Measurements from ENCODE around the gene WDR11.

Gene WDR11, protein sequence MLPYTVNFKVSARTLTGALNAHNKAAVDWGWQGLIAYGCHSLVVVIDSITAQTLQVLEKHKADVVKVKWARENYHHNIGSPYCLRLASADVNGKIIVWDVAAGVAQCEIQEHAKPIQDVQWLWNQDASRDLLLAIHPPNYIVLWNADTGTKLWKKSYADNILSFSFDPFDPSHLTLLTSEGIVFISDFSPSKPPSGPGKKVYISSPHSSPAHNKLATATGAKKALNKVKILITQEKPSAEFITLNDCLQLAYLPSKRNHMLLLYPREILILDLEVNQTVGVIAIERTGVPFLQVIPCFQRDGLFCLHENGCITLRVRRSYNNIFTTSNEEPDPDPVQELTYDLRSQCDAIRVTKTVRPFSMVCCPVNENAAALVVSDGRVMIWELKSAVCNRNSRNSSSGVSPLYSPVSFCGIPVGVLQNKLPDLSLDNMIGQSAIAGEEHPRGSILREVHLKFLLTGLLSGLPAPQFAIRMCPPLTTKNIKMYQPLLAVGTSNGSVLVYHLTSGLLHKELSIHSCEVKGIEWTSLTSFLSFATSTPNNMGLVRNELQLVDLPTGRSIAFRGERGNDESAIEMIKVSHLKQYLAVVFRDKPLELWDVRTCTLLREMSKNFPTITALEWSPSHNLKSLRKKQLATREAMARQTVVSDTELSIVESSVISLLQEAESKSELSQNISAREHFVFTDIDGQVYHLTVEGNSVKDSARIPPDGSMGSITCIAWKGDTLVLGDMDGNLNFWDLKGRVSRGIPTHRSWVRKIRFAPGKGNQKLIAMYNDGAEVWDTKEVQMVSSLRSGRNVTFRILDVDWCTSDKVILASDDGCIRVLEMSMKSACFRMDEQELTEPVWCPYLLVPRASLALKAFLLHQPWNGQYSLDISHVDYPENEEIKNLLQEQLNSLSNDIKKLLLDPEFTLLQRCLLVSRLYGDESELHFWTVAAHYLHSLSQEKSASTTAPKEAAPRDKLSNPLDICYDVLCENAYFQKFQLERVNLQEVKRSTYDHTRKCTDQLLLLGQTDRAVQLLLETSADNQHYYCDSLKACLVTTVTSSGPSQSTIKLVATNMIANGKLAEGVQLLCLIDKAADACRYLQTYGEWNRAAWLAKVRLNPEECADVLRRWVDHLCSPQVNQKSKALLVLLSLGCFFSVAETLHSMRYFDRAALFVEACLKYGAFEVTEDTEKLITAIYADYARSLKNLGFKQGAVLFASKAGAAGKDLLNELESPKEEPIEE

DNA sequence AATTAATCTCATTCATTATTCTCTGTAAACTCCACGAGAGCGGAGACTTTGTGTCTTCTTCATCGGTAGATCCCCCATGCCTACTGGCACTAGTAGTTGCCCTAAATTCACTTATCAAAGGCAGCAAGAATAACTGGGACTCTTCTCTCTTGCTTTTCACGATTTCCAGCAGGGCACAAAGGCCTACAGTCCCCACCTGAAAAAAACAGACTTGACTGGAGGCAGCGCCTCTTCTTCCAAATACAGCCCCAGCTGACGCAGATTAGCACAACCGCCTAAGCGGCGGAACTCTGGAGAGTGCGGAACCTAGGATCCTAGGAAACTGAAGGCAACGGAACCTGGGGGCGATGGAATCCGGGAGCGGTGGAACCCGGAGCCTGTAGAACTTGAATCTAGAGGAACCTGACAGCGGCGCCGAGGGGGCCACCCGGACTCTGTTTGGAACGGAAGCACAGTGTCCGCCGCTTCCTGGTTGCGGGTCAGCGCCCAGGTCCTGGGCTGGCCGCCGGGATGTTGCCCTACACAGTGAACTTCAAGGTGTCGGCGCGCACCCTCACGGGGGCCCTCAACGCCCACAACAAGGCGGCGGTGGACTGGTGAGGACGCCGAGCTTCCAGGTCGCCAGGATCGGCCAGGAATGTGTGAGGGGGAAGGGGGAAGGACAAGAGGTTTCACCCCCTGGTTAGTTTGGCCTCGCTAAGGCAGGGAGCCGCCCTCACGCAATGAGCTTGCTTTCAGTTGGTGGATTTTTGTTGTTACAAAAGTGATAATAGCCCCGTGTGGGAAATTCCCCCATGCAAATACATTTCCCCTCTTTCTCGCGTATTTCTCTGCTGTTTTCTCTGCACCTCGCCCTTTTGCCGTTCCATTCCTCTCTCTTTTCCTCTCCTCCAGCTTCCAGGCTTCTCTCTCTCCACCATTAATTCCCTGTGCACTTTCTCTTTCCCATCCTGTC, at the start of gene WDR11:
Gene WDR11 (plus strand): TSS at position 452 of the 955 bp plus-strand sequence. CDS start 59 bp downstream, at position 511.
- peak; percentile 46 for DNase-seq (ENCODE audit: low read depth)

DNA sequence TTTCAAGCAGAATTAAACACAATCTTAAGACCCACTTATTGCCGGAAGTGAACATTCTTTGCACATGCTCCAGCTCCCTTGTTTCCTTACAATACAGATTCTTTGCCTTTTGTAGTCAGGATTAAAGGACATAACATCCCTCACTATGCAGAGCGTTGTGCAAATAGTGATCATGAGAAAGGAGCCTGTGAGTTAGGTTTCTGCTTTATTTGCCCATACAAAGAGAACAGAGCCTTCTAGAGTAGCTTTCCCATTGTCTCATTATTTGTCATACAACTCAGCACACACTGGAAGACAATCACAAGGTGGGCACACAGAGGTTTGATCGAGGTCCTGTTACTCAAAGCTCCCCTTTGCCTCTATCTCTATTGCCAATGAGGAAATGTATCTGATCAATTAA, 48.2 kb upstream of the WDR11 start:
- DNase-seq (ENCODE audit: low read depth) = no peak

DNA sequence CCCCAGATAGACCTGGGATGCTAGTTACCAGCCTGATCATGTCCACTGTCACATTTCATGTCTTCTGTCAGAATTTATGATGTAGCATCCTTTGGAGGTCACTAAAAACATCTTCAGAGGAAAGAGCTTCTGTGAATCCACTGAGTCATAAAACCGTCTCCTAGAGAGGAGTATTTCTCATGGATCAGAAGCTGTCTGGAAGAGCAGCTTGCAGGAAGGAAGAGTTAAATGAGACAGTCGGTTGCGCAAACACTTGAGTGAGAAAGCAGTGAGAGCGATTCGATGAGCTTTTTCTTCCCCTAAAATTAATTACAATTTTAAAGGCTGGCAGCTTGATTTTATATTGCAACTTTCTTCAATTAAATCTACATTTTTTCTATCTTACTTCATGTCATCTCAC, 47.2 kb upstream of the WDR11 start:
- DNase-seq (ENCODE audit: low read depth) = no peak

DNA sequence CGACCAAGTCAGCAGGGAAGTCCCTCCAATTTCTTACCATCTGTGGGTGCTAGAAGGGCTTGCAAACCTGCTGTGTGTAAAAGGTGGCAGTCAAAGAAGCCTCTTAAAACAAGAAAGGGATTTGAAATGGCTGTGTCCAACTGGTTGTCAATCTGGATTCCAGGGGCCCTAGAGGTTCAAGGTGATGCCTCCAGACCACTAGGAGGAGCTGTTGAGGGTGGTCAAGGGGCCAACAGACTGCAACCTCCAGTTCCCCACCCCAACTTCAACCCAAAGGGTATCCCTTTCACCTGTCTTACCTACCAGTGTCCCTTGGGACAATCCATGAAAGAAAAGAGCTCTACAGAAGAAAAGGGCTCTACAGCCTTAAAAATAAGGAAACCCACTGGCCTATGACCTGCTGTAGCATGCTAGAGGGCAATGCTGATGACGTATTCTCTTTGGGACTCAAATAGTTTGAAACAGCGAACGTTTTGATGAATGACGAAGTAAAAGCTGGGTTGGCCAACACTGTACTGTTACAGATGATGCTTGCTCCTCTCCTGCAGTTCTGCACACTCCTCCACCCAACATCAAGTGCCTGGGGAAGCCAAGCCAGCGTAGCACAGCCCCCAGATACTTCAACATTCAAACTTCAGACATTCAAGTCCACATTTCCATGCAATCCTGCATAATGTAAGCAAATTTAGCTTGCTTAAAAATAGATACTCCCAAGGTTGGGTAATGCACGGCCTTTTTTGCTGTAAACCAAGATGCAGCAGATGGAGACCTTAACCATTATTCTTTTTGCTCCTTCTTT, 45.9 kb upstream of the WDR11 start:
- no peak for DNase-seq (ENCODE audit: low read depth)

DNA sequence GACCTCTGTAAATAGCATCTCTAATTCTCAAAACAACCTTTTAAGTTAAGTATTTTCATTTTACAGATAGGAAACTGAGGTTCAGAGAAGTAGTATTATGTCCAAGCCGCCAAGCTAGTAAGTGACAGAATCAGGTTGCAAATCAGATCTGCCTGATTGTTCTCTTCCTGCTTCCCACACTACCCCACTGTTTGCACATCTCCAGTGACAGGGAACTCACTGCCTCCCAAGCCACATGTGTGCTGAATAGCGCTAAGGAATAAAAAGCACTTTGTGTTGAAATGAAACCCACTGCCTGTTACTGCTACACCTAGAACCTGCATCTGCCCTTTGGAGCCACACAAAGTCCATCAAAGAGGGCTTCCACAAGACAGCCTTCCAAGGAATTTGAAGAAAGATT, 45.1 kb upstream of the WDR11 start:
- no peak for DNase-seq (ENCODE audit: low read depth)

DNA sequence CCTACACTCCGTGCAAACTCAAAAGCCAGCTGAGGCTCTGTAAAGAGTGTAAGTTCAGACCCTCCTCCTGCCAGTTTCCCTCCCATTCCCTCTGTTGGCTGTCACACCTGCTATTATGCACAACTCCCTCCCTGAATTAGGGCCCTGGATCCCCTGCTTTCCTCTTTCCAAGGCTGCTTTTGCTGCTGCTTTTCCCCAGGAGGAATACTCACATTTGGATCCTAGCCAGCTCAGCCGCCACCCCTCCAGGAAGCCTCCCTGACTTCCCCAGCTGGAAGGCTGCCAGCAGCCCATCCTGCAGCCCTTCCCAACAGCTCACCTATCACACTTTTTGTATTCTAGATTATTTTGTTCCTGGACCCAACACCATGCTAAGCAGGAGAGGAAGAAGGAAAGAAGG, 40.9 kb upstream of the WDR11 start:
- DNase-seq (ENCODE audit: low read depth) = no peak

DNA sequence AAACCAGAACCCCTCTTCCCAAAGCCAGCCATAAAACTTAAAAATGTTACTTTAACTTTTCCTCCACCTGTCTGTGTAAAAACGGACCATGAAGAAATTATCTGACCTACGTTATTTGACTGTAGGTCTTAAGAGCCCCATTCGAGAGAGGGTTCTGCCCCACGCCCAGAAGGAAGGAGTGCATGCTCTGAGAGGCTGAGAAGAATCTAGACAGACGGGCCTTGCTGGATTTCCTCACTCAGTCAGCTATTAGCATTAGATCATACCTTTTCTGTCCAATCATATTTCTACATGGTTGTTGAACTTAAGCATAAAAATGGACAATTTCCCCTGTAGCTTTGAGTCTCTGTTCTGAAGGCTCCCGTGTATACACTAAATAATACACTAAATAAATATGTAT, 38.1 kb upstream of the WDR11 start:
- no peak for DNase-seq (ENCODE audit: low read depth)

DNA sequence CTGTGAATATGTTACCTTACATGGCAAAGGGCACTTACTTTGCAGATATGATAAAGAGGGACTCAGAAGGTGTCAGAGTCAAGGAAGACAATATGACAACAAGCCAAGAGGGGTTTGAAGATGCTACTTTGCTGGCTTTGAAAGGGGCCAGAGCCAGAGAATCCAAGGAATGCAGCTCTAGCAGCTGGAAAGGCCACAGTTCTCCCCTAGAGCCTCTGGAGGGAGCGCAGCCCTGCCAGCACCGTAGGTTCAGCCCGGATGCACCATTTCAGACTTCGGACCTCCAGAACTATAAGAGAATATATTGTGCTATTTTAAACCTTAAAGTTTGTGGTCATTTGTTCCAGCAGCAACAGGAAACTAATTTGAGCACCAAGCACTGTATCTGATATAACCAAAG, 32.9 kb upstream of the WDR11 start:
- DNase-seq (ENCODE audit: low read depth) = no peak

DNA sequence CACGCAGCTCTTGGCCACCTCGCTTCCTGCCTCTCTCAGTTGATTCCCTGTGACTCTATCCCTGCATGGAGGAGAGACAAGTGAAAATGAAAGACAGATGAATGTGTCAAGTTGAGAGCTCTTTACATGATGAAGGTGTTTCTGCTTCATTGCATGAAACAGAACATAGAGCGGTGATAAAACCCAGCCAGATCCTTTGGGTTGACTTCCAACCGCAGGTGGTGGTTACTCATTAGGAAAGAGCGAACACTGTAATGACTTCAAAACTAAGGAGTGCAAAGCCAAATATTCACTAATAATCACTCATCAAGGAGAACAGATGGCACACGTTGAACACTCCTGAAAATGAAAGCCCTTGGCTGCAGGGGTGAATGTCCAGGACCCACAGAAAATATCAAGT, 31.8 kb upstream of the WDR11 start:
- DNase-seq (ENCODE audit: low read depth) = no peak

DNA sequence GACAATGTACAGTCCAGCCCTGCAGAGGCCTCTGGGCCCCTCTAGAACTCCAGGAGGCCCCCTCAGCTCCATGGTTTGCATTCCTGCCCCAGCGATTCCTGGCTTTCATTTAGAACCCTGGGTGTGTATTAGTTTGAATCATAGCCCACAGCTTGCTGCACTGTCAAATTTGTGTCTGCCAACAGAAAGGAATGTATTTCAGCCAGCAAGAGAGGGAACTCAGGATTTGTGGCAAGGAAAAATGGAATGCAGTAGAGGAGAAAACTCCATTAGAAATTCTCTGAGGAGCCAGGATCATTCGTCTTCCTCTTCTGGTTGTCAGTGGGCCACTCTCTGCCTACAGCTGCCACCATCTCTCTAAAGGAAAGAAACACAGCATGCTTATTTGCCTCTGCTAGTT, 27.9 kb upstream of the WDR11 start:
- no peak for DNase-seq (ENCODE audit: low read depth)

DNA sequence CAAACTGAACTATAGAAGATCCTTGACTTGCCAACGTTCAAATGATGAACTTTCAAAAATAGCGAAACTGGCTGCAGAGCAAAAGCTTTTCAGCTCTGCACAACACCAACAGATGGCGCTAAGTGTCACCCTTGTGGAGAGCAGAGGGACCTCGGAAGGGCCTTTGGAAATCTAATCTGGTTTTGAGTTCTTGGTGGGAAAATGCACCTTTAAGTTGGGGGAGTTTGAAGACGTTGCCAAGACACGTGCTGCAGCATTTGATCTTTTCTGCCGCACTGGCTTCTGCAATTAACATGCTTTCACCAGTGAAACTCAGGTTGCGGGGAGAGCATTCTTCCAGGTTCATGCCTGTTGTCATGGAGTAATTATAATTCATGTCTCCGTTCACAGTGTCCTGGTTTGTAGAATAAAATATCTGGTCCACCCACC, 26.3 kb upstream of the WDR11 start:
- no peak for DNase-seq (ENCODE audit: low read depth)

DNA sequence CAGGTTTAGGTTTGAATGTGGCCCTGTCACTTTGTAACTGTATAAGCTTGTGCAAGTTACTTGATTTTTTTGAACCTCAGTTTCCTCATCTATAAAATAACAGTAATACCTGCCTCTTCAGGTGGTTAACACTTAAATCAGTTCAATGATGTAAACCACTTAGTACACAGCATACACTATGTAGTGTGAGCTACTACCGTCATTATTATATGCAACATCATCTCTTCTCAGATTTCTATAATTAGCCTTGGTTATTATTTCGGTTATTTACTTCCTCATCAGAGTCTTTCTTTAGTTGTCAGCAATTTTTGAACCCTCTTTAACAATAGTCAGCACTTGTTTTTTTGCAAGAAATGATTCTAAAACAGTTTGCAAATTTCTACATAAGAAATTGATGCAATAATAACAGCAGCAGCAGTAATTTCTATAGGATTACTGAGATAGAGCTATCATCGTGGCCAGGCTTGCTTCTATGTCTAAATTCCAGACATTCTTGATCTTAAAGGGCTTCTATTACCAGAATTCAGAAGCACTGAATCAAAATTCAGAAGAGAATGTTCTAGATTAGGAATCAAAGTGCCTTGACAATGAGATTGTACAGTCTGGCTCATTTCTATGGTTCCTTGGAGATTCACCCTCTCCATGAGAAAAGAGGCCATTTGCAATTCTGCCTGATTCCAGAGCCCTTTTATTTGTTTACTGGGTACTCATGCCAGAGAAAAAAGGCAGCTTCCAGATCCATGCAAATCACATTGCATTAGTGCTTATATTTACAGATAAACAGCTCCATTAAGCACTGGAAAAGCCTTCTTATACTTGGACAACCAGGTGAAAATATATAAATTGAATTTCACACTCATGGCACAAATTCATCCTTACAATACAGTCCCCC, 25.0 kb upstream of the WDR11 start:
- no peak for DNase-seq (ENCODE audit: low read depth)

DNA sequence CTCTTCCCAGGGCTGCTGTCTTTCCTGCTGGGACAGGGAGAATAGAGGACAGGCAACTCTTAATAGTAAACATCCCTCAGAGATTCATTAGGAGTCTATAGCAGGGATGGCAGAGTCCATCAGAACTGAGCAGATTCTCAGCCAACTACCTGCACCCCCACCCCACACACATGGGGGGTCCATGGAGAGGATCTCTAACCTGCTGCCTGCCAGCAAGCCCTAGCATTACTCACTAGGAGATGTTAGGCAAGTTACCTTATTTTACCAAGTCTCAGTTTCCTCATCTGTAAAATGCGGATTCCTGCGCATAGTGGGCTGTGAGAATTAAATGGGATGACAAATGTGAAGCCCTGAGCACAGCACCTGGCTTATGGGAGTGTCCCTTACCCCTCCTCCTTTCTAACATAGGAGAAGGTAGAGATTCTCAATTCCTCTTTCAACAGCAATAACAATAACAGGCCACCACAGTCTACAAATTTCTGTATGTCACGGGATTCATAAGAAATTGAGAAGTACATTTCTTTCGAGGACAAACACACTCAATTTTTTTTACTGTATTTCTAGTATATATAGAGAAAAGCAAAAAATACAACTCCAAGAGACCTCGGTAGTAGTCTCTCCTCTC, 23.8 kb upstream of the WDR11 start:
- no peak for DNase-seq (ENCODE audit: low read depth)

DNA sequence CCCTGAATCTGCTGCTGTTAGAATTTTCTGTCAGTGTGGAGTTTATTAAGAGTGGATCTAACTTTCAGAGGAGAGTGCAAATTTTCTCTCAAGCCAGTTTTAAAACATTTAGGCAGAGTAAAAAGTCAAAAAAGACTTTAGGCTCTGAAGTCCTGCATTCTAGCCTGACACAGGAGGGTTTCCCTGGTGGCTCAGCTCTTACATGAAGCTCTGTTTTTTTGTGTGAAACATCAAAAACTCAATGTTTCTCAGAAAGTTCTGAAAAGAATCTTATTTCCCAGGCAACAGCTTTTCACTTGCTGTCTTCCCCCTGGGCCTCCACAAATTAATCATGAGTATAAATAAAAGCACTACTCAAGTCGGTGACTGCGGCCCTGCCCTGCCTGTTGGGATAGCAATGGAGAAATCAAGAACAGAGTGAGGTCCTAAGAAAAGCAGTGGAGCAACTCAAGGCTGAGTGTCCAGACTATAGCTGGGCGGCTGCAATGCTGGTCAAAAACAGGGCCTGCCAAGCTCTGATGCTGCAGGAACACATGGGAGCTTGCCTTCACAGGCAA, 22.3 kb upstream of the WDR11 start:
- no peak for DNase-seq (ENCODE audit: low read depth)

DNA sequence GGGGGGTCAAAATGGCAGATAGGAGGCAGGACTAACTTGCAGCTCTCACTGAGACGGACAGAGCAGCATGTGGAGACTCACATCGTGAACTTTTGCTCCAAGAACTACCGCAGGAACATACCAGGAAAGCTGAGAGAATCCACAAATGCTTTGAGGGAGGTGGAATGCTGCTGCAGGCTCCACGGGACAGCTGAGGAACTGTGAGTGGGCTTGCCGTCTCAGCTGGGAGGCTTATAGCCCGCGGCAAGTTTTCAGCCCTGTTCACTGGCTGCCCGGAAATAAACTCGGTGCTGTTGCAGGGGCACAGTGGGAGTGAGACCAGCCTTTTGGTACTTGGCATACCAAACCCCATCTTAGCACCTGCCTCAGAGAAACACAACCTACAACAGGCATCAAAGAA, 19.1 kb upstream of the WDR11 start:
- DNase-seq (ENCODE audit: low read depth) = no peak

DNA sequence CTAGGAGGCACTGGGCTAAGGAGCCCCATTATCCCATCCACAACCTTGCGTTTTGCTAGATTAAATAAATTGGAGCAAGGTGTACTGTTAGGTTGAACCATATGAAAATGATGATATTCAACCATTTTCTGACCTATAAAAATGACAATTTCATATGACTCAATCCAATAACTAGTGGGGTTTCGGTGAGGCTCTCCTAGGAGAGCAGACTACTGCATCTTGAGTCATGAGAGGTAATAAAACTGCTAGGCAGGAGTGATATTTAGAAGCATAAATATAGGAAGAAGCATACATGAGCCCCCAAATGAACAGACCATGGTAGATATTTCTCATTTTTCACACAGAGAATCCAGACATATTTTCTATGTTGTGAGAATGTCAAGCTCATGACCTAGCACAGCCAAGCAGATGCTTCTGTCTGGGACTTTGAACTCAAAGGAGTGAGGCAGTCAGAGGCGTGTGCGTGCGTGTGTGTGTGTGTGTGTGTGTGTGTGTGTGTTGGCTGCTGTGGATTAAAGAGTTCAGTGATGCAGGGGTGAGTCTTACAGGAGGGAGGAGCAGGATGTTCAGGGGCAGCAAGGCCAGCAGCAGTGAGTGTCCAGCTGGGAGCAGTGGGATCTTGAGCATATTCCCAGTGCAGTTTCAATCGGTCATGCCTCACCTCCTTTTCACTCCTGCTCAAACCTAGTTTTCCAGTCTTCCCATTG, 17.8 kb upstream of the WDR11 start:
- no peak for DNase-seq (ENCODE audit: low read depth)

DNA sequence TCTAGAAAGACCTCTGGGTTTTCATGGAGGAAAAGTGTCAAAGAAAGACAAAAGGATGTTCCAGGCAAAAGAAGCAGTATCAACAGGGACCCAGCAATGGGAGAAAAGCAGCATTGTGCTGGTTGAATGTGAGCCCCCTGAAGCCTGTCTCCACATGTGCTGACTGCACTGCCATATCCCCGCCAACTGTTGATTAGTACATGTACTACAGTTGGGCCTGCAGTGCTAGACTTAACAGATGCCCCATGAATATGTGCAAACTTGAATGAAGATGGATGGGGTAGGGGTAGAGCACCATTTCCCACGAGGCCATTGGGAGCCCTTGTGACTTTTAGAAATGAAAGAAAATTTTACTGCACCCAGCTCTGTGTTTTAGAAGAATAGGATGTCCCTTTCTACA, 15.6 kb upstream of the WDR11 start:
- DNase-seq (ENCODE audit: low read depth) = no peak

DNA sequence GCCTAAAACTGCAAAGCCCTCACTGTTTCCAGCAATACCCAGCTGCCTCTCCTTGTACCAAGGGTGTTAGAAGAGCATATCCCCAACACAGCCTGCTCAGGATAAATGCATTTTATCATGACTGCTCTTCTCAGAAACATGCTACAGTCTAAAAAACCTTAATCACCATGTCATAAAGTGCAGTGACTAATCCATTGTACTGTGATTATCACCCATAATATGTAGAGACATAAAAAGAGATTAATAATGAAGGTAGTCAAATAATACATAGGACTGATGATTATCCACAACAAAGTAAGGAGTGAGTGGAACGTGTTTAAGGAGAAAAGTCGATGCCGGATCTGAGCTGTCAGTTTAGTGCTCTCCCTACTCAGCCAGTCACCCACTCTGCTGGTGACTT, 12.2 kb upstream of the WDR11 start:
- DNase-seq (ENCODE audit: low read depth) = no peak
